Measurements from ENCODE around the gene SELENON.

GRCh38 chr1:25813734-25814471 lies 13.9 kb downstream of the SELENON start:
- TF ChIP-seq POLR2A (IDR thresholded peaks at IDR 0.05; ENCODE audit: low read depth, low read length) (no peak), CTCF (conservative IDR thresholded peaks at IDR 0.05; ENCODE audit: low read depth, low read length) (no peak), CHD1 (IDR thresholded peaks at IDR 0.05; ENCODE audit: low read depth, low read length) (no peak), SMC3 (IDR thresholded peaks at IDR 0.05; ENCODE audit: low read depth, low read length) (no peak), MAZ (IDR thresholded peaks at IDR 0.05; ENCODE audit: borderline replicate concordance, low read depth, low read length) (no peak), CEBPB (IDR thresholded peaks at IDR 0.05; ENCODE audit: low read depth, low read length) (no peak), RCOR1 (IDR thresholded peaks at IDR 0.05; ENCODE audit: insufficient replicate concordance, low read length) (no peak), RAD21 (IDR thresholded peaks at IDR 0.05; ENCODE audit: low read length) (no peak), USF2 (IDR thresholded peaks at IDR 0.05; ENCODE audit: low read depth, low read length) (no peak), BHLHE40 (IDR thresholded peaks at IDR 0.05; ENCODE audit: low read depth, low read length) (no peak), RFX5 (IDR thresholded peaks at IDR 0.05; ENCODE audit: low read depth, low read length) (no peak), FOS (IDR thresholded peaks at IDR 0.05; ENCODE audit: low read depth, low read length) (no peak)
